H9 (cell line): ENCODE results near the gene LMTK2. TPM values are rescaled to one million over a fixed set of nuclear protein-coding genes. Genes with fewer than 3 reads are reported as not detected.

Source experiments
- DNase-seq: peaks from one replicate; pipeline ENCODE4 v3.0.0-alpha.2; 2017
- H2AFZ ChIP-seq: one replicate; pipeline ENCODE4 v1.6.1; 2013; ENCODE audit warnings: mild to moderate bottlenecking, low read length, control low read depth, moderate library complexity
- H2AK5ac ChIP-seq: 2 replicates; pipeline ENCODE4 v1.6.1; 2013; ENCODE audit warnings: low read length, control low read depth, mixed read lengths; ENCODE audit not compliant: insufficient read length
- H2BK120ac ChIP-seq: one replicate; pipeline ENCODE4 v1.6.1; 2013; ENCODE audit warnings: low read depth, mild to moderate bottlenecking, low read length, control low read depth, inconsistent platforms; ENCODE audit not compliant: poor library complexity, severe bottlenecking
- H2BK12ac ChIP-seq: 2 replicates; pipeline ENCODE4 v1.6.1; 2013; ENCODE audit warnings: low read length, control low read depth, mixed read lengths, low read depth; ENCODE audit not compliant: insufficient read length
- H2BK15ac ChIP-seq: 2 replicates; pipeline ENCODE4 v1.6.1; 2013; ENCODE audit warnings: low read depth, low read length, control low read depth
- H2BK20ac ChIP-seq: one replicate; pipeline ENCODE4 v1.6.1; 2013; ENCODE audit warnings: low read depth, mild to moderate bottlenecking, low read length, control low read depth, inconsistent platforms; ENCODE audit not compliant: poor library complexity, severe bottlenecking
- H2BK5ac ChIP-seq: 2 replicates; pipeline ENCODE4 v1.6.1; 2013; ENCODE audit warnings: low read length, control low read depth, mixed read lengths; ENCODE audit not compliant: insufficient read length
- H3K14ac ChIP-seq: 2 replicates; pipeline ENCODE4 v1.6.1; 2013; ENCODE audit warnings: low read length, control low read depth; ENCODE audit not compliant: insufficient read depth
- H3K18ac ChIP-seq: 2 replicates; pipeline ENCODE4 v1.6.1; 2013; ENCODE audit warnings: low read depth, mild to moderate bottlenecking, mixed read lengths, low read length, control low read depth; ENCODE audit not compliant: insufficient read length
- H3K23ac ChIP-seq: 2 replicates; pipeline ENCODE4 v1.6.1; 2013; ENCODE audit warnings: low read length, control low read depth, mixed read lengths, low read depth; ENCODE audit not compliant: insufficient read length
- H3K23me2 ChIP-seq: 2 replicates; pipeline ENCODE4 v1.6.1; 2013; ENCODE audit warnings: low read depth, mild to moderate bottlenecking, mixed read lengths, low read length, control low read depth; ENCODE audit not compliant: insufficient read length, poor library complexity, severe bottlenecking
- H3K27ac ChIP-seq: 2 replicates; pipeline ENCODE4 v1.5.1; 2013; ENCODE audit warnings: low read length, control low read depth, mixed read lengths, low read depth; ENCODE audit not compliant: insufficient read length
- H3K27me3 ChIP-seq: 2 replicates; pipeline ENCODE4 v1.6.1; 2013; ENCODE audit warnings: low read length, control low read depth, inconsistent platforms; ENCODE audit not compliant: insufficient read depth
- H3K4ac ChIP-seq: 2 replicates; pipeline ENCODE4 v1.6.1; 2013; ENCODE audit warnings: low read depth, mild to moderate bottlenecking, control low read depth, inconsistent platforms, low read length, moderate library complexity
- H3K4me1 ChIP-seq: 2 replicates; pipeline ENCODE4 v1.6.1; 2013; ENCODE audit warnings: low read length, control low read depth, inconsistent platforms; ENCODE audit not compliant: insufficient read depth
- H3K4me2 ChIP-seq: 2 replicates; pipeline ENCODE4 v1.6.1; 2013; ENCODE audit warnings: low read length, control low read depth, mixed read lengths; ENCODE audit not compliant: insufficient read length, insufficient read depth
- H3K56ac ChIP-seq: 2 replicates; pipeline ENCODE4 v1.6.1; 2013; ENCODE audit warnings: low read depth, mild to moderate bottlenecking, mixed read lengths, low read length, control low read depth; ENCODE audit not compliant: insufficient read length
- H3K79me1 ChIP-seq: 2 replicates; pipeline ENCODE4 v1.6.1; 2013; ENCODE audit warnings: low read depth, mild to moderate bottlenecking, moderate library complexity, low read length, control low read depth, inconsistent platforms; ENCODE audit not compliant: insufficient read depth, poor library complexity, severe bottlenecking
- H3K79me2 ChIP-seq: 2 replicates; pipeline ENCODE4 v1.6.1; 2013; ENCODE audit warnings: low read length, control low read depth, inconsistent platforms; ENCODE audit not compliant: insufficient read depth
- H3K9ac ChIP-seq: 2 replicates; pipeline ENCODE4 v1.6.1; 2013; ENCODE audit warnings: low read length, control low read depth, mixed read lengths; ENCODE audit not compliant: insufficient read length; ENCODE audit errors: extremely low read depth
- H3K9me3 ChIP-seq: one replicate; pipeline ENCODE4 v1.6.1; 2013; ENCODE audit warnings: low read depth, low read length, inconsistent platforms; ENCODE audit not compliant: control insufficient read depth
- H3T11ph ChIP-seq: one replicate; pipeline ENCODE4 v1.6.1; 2013; ENCODE audit warnings: mild to moderate bottlenecking, low read length, control low read depth, inconsistent platforms
- H4K20me1 ChIP-seq: one replicate; pipeline ENCODE4 v1.6.1; 2013; ENCODE audit not compliant: control insufficient read depth, insufficient read length, insufficient read depth
- H4K5ac ChIP-seq: 2 replicates; pipeline ENCODE4 v1.6.1; 2013; ENCODE audit warnings: low read depth, mild to moderate bottlenecking, mixed read lengths, low read length, control low read depth; ENCODE audit not compliant: insufficient read length
- H4K8ac ChIP-seq: replicated peaks from 2 replicates; pipeline ENCODE4 v1.6.1; 2013; ENCODE audit warnings: low read length, control low read depth, mixed read lengths, low read depth; ENCODE audit not compliant: insufficient read length
- H4K91ac ChIP-seq: 2 replicates; pipeline ENCODE4 v1.6.1; 2013; ENCODE audit warnings: low read depth, mild to moderate bottlenecking, moderate library complexity, mixed read lengths, low read length, control low read depth; ENCODE audit not compliant: insufficient read length
- H3K27ac Mint-ChIP-seq, 3 experiments: 2 replicates in 2 of 3; 3 replicates in 1 of 3; pipeline ENCODE4 v1.8.0; 2020 to 2021; ENCODE audit warnings: mixed read lengths in 3 of 3, mild to moderate bottlenecking in 1 of 3, moderate library complexity in 1 of 3
- H3K27me3 Mint-ChIP-seq: 2 replicates; pipeline ENCODE4 v1.8.0; 2021; ENCODE audit warnings: low read depth, mild to moderate bottlenecking, moderate library complexity, mixed read lengths
- H3K36me3 Mint-ChIP-seq, 3 experiments: 2 replicates in 2 of 3; 3 replicates in 1 of 3; pipeline ENCODE4 v1.8.0; 2020 to 2021; ENCODE audit warnings: low read depth in 3 of 3, mixed read lengths in 3 of 3; ENCODE audit not compliant: insufficient read depth in 1 of 3
- H3K4me1 Mint-ChIP-seq, 2 experiments: 2 replicates each; pipeline ENCODE4 v1.8.0; 2020; ENCODE audit warnings: mixed read lengths in 2 of 2
- H3K4me3 Mint-ChIP-seq, 2 experiments: 2 replicates in 1 of 2; 3 replicates in 1 of 2; pipeline ENCODE4 v1.8.0; 2020 to 2021; ENCODE audit warnings: mild to moderate bottlenecking in 2 of 2, mixed read lengths in 2 of 2, moderate library complexity in 1 of 2
- H3K9me3 Mint-ChIP-seq, 2 experiments: 2 replicates in 1 of 2; 3 replicates in 1 of 2; pipeline ENCODE4 v1.8.0; 2020; ENCODE audit warnings: mild to moderate bottlenecking in 2 of 2, mixed read lengths in 2 of 2, moderate library complexity in 1 of 2
- WGBS: extraction: QIAGEN DNeasy Blood & Tissue Kit; methylation state at CpG from one replicate; pipeline ENCODE4 v1.1.7; 2013; ENCODE audit warnings: missing lambda C conversion rate, low lambda C conversion rate, mixed read lengths; ENCODE audit not compliant: insufficient read length; ENCODE audit errors: extremely low coverage; 5-methylcytosine and 5-hydroxymethylcytosine counted together
- total RNA-seq: library from RNA; stranded (reverse); gene quantifications from 2 replicates; pipeline ENCODE4 v1.2.1, GENCODE V29; 2021
- TF ChIP-seq, protein P1 (sequence below): fragments of 200-600 bp; sonication (generic); conservative IDR thresholded peaks from 3 replicates; pipeline ENCODE4 v1.8.0; 2021; ENCODE audit warnings: antibody characterized with exemption, mild to moderate bottlenecking

The LMTK2 gene
- total RNA-seq, 1 experiment from 2014 or later: 24.9 TPM

DNA sequence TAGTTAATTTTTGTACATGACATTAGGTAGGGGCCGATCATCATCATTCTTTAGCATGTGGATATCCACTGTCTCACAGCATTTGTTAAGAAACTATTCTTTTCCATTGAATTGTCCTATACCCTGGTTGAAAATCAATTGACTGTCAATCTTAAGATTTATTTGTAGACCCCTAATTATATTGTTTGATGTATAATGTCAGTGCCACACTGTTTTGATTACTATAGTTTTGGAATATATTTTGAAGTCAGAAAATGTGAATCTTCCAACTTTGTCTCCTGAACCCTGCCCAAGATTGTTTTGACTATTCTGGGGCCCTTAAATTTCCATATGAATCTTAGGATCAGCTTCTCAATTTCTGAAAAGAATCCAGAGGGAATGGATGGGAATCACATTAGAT, 6.6 kb upstream of the LMTK2 start:
- H3K9ac ChIP-seq: no peak overlapping the region
- H3T11ph ChIP-seq: no peak overlapping the region
- no peaks in the 10 kb centered on the region for H3K4me1 Mint-ChIP-seq
- no peak for DNase-seq
- H3K27me3 Mint-ChIP-seq: no peaks in the 10 kb centered on the region; the same call in 1 of the 2 replicates
- H3K23ac ChIP-seq: no peak overlapping the region
- no peak overlapping the region for H2BK15ac ChIP-seq
- no peak overlapping the region for H4K91ac ChIP-seq
- H2AFZ ChIP-seq: no peak overlapping the region
- peaks cover 4 to 21% (median 12%) of the 10 kb centered on the region in 3 experiments for H3K36me3 Mint-ChIP-seq
- H3K27me3 ChIP-seq: no peaks in the 10 kb centered on the region
- no peaks in the 10 kb centered on the region for H3K79me2 ChIP-seq
- no peak overlapping the region for H2BK20ac ChIP-seq
- no peaks in the 10 kb centered on the region for H3K23me2 ChIP-seq
- H4K8ac ChIP-seq: no peak overlapping the region
- H3K14ac ChIP-seq: no peak overlapping the region
- H3K56ac ChIP-seq: no peak overlapping the region
- no peak overlapping the region for H3K4me3 Mint-ChIP-seq
- H2BK12ac ChIP-seq: no peak overlapping the region
- no peak overlapping the region for H3K27ac Mint-ChIP-seq
- no peak overlapping the region for H3K4ac ChIP-seq
- no peak overlapping the region for H2AK5ac ChIP-seq
- H2BK5ac ChIP-seq: no peak overlapping the region
- no peaks in the 10 kb centered on the region for H3K79me1 ChIP-seq
- no peak overlapping the region for H4K5ac ChIP-seq
- H2BK120ac ChIP-seq: no peak overlapping the region
- no peaks in the 10 kb centered on the region for H3K4me1 ChIP-seq
- no peak overlapping the region for H3K18ac ChIP-seq
- no peak overlapping the region for H3K4me2 ChIP-seq
- H4K20me1 ChIP-seq: no peaks in the 10 kb centered on the region
- WGBS: no CpG with 5 or more reads among the region's 1 CpG
- H3K9me3 Mint-ChIP-seq: peaks cover 51 to 57% of the 10 kb centered on the region in 2 experiments
- no peaks in the 10 kb centered on the region for H3K9me3 ChIP-seq
- TF ChIP-seq, protein P1, sequence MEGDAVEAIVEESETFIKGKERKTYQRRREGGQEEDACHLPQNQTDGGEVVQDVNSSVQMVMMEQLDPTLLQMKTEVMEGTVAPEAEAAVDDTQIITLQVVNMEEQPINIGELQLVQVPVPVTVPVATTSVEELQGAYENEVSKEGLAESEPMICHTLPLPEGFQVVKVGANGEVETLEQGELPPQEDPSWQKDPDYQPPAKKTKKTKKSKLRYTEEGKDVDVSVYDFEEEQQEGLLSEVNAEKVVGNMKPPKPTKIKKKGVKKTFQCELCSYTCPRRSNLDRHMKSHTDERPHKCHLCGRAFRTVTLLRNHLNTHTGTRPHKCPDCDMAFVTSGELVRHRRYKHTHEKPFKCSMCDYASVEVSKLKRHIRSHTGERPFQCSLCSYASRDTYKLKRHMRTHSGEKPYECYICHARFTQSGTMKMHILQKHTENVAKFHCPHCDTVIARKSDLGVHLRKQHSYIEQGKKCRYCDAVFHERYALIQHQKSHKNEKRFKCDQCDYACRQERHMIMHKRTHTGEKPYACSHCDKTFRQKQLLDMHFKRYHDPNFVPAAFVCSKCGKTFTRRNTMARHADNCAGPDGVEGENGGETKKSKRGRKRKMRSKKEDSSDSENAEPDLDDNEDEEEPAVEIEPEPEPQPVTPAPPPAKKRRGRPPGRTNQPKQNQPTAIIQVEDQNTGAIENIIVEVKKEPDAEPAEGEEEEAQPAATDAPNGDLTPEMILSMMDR: no peak
- H3K27ac ChIP-seq: no peak overlapping the region
